GM23338 (cell line): ENCODE data around the gene ABR. TPM values are rescaled to one million over a fixed set of nuclear protein-coding genes. Genes with fewer than 3 reads are reported as not detected.

ENCODE experiments used
- ATAC-seq: fragments of 200-7000 bp; cut with Tn5 transposase; 3 replicates; pipeline ENCODE4 v1.9.1; 2020
- DNase-seq: peaks from one replicate; pipeline ENCODE4 v3.0.0-alpha.2; 2015; ENCODE audit warnings: low spot score
- H2AFZ ChIP-seq: fragments of 200-600 bp; sonication (generic); 2 replicates; pipeline ENCODE4 v1.8.0; 2016; ENCODE audit warnings: antibody characterized with exemption, mild to moderate bottlenecking, moderate library complexity
- H3F3A ChIP-seq: fragments of 200-600 bp; sonication (generic); replicated peaks from 2 replicates; pipeline ENCODE4 v1.8.0; 2017; ENCODE audit warnings: antibody characterized with exemption, mixed run types, low read depth
- H3K27ac ChIP-seq: fragments of 200-600 bp; sonication (generic); 2 replicates; pipeline ENCODE4 v1.6.1; 2016; ENCODE audit warnings: low read depth
- H3K27me3 ChIP-seq: fragments of 200-600 bp; sonication (generic); 2 replicates; pipeline ENCODE4 v1.8.0; 2016; ENCODE audit warnings: mild to moderate bottlenecking, mixed run types, moderate library complexity; ENCODE audit not compliant: insufficient read depth
- H3K36me3 ChIP-seq: fragments of 200-600 bp; sonication (generic); 2 replicates; pipeline ENCODE4 v1.8.0; 2016; ENCODE audit warnings: mild to moderate bottlenecking; ENCODE audit not compliant: insufficient read depth
- H3K4me1 ChIP-seq: fragments of 200-600 bp; sonication (generic); 2 replicates; pipeline ENCODE4 v1.8.0; 2016; ENCODE audit warnings: mild to moderate bottlenecking, moderate library complexity; ENCODE audit not compliant: insufficient read depth
- H3K4me2 ChIP-seq: fragments of 200-600 bp; sonication (generic); 2 replicates; pipeline ENCODE4 v1.7.1; 2017; ENCODE audit warnings: mixed run types
- H3K4me3 ChIP-seq: fragments of 200-600 bp; sonication (generic); 2 replicates; pipeline ENCODE4 v1.6.1; 2016; ENCODE audit warnings: mixed run types
- H3K79me2 ChIP-seq: fragments of 200-600 bp; sonication (generic); replicated peaks from 2 replicates; pipeline ENCODE4 v1.8.0; 2017; ENCODE audit warnings: mild to moderate bottlenecking; ENCODE audit not compliant: insufficient read depth
- H3K9me2 ChIP-seq: fragments of 200-600 bp; sonication (generic); 2 replicates; pipeline ENCODE4 v1.8.0; 2017; ENCODE audit not compliant: insufficient read depth
- H4K20me1 ChIP-seq: fragments of 200-600 bp; sonication (generic); replicated peaks from 2 replicates; pipeline ENCODE4 v1.8.0; 2017; ENCODE audit warnings: mild to moderate bottlenecking; ENCODE audit not compliant: insufficient read depth
- H3K27ac Mint-ChIP-seq: 2 replicates; pipeline ENCODE4 v1.8.0; 2020; ENCODE audit warnings: inconsistent platforms, mild to moderate bottlenecking, moderate library complexity, mixed read lengths
- H3K27me3 Mint-ChIP-seq: 3 replicates; pipeline ENCODE4 v1.8.0; 2022; ENCODE audit warnings: low read depth, mild to moderate bottlenecking, moderate library complexity, mixed read lengths, inconsistent platforms; ENCODE audit not compliant: insufficient read depth, poor library complexity
- H3K36me3 Mint-ChIP-seq: 3 replicates; pipeline ENCODE4 v1.8.0; 2021; ENCODE audit warnings: low read depth, mild to moderate bottlenecking, inconsistent platforms, moderate library complexity, mixed read lengths
- H3K4me1 Mint-ChIP-seq: 3 replicates; pipeline ENCODE4 v1.8.0; 2020; ENCODE audit warnings: mild to moderate bottlenecking, inconsistent platforms, mixed read lengths
- H3K4me3 Mint-ChIP-seq: 3 replicates; pipeline ENCODE4 v1.8.0; 2021; ENCODE audit warnings: moderate library complexity, mild to moderate bottlenecking, inconsistent platforms, mixed read lengths
- H3K9me3 Mint-ChIP-seq: 3 replicates; pipeline ENCODE4 v1.8.0; 2020; ENCODE audit warnings: moderate library complexity, mild to moderate bottlenecking, inconsistent platforms, mixed read lengths
- CREB1 ChIP-seq: fragments of 250-450 bp; sonication (Bioruptor Pico); IDR thresholded peaks from 2 replicates; pipeline ENCODE4 v1.5.0; 2020; ENCODE audit warnings: low read depth, mild to moderate bottlenecking, moderate library complexity
- CTCF ChIP-seq, 2 experiments: fragments of 200-600 bp in 1 of 2; sonication (generic) in 1 of 2; conservative IDR thresholded peaks; 2 replicates each; pipeline versions ENCODE4 v1.5.1 to v1.6.1; 2016 to 2017; ENCODE audit warnings: antibody characterized with exemption in 2 of 2, low read depth in 2 of 2, mild to moderate bottlenecking in 2 of 2, moderate library complexity in 1 of 2
- ETS1 ChIP-seq: IDR thresholded peaks from 2 replicates; pipeline ENCODE4 v1.6.1; 2016; ENCODE audit warnings: antibody characterized with exemption
- EZH2phosphoT487 ChIP-seq: fragments of 200-600 bp; sonication (generic); IDR thresholded peaks from one replicate; pipeline ENCODE4 v1.8.1; 2018; ENCODE audit warnings: antibody characterized with exemption; ENCODE audit not compliant: unreplicated experiment
- JUNB ChIP-seq: IDR thresholded peaks from one replicate; pipeline ENCODE4 v1.6.1; 2016; ENCODE audit warnings: antibody characterized with exemption; ENCODE audit not compliant: unreplicated experiment
- NANOG ChIP-seq: IDR thresholded peaks from 2 replicates; pipeline ENCODE4 v1.6.1; 2016; ENCODE audit warnings: antibody characterized with exemption, borderline replicate concordance
- REST ChIP-seq: IDR thresholded peaks from one replicate; pipeline ENCODE4 v1.6.1; 2018; ENCODE audit warnings: antibody characterized with exemption; ENCODE audit not compliant: unreplicated experiment
- STAT1 ChIP-seq: IDR thresholded peaks from one replicate; pipeline ENCODE4 v1.6.1; 2016; ENCODE audit warnings: antibody characterized with exemption; ENCODE audit not compliant: unreplicated experiment
- ZNF331 ChIP-seq: fragments of 250-450 bp; sonication (Bioruptor Pico); IDR thresholded peaks from 2 replicates; pipeline ENCODE4 v1.5.0; 2020; ENCODE audit warnings: low read depth, mild to moderate bottlenecking, moderate library complexity
- polyA plus RNA-seq: library from polyadenylated mRNA; unstranded; fragments of >200 nt; fragmentation: Nextera tagmentation; extraction: Ambion mirVana; gene quantifications from 2 replicates; pipeline ENCODE4 v1.2.1, GENCODE V29; 2016
- total RNA-seq: library from RNA; depleted of rRNA; stranded (reverse); fragments of >200 nt; shearing (Covaris generic); gene quantifications from 2 replicates; pipeline ENCODE4 v1.2.3, GENCODE V29; 2014

The ABR gene
- total and polyA plus RNA-seq, 2 experiments from 2014 or later = 15.0 to 27.7 TPM

GRCh38 chr17:1024076-1024475 lies 155.7 kb downstream of the ABR start:
- TF ChIP-seq CTCF (conservative IDR thresholded peaks at IDR 0.05; ENCODE audit: low read depth in 2 of 2) (no peak), EZH2phosphoT487 (no peak)
- no peaks in the 10 kb centered on the region for H3K36me3 ChIP-seq
- H3K27me3 ChIP-seq = no peaks in the 10 kb centered on the region
- H3K27ac ChIP-seq = no peak overlapping the region
- H3K4me2 ChIP-seq = no peak overlapping the region
- no peak for ATAC-seq
- H4K20me1 ChIP-seq = no peaks in the 10 kb centered on the region
- no peaks in the 10 kb centered on the region for H3K4me1 ChIP-seq
- H3K9me2 ChIP-seq = no peaks in the 10 kb centered on the region
- Mint-ChIP-seq H3K4me1 (peaks cover 4% of the 10 kb centered on the region; the same call in 2 of the 3 replicates), H3K4me3 (no peak overlapping the region), H3K27me3 (peaks cover 12% of the 10 kb centered on the region), H3K27ac (no peak overlapping the region), H3K9me3 (no peaks in the 10 kb centered on the region), H3K36me3 (no peaks in the 10 kb centered on the region)
- H2AFZ ChIP-seq = no peak overlapping the region
- no peak overlapping the region for H3K4me3 ChIP-seq
- H3F3A ChIP-seq = no peaks in the 10 kb centered on the region
- H3K79me2 ChIP-seq = no peaks in the 10 kb centered on the region
- no peak for DNase-seq

GRCh38 chr17:1022278-1023024 lies 157.3 kb downstream of the ABR start:
- Histone ChIP-seq H3K9me2 (no peaks in the 10 kb centered on the region), H3K4me1 (no peaks in the 10 kb centered on the region), H3K4me3 (no peak overlapping the region), H3K27me3 (no peaks in the 10 kb centered on the region), H3K27ac (no peak overlapping the region), H3K79me2 (no peaks in the 10 kb centered on the region), H3F3A (no peaks in the 10 kb centered on the region), H3K36me3 (no peaks in the 10 kb centered on the region), H2AFZ (no peak overlapping the region), H3K4me2 (no peak overlapping the region), H4K20me1 (no peaks in the 10 kb centered on the region)
- no peak for DNase-seq
- Mint-ChIP-seq H3K4me3 (no peak overlapping the region), H3K9me3 (no peaks in the 10 kb centered on the region), H3K27ac (no peak overlapping the region), H3K27me3 (peaks cover 12% of the 10 kb centered on the region), H3K36me3 (no peaks in the 10 kb centered on the region), H3K4me1 (peaks cover 5% of the 10 kb centered on the region; the same call in 2 of the 3 replicates)
- no peak for ATAC-seq
- TF ChIP-seq NANOG = no peak
- no peak for TF ChIP-seq CTCF (conservative IDR thresholded peaks at IDR 0.05; ENCODE audit: low read depth in 2 of 2)
- TF ChIP-seq ETS1 = no peak
- TF ChIP-seq REST = no peak
- no peak for TF ChIP-seq JUNB
- no peak for TF ChIP-seq STAT1
- no peak for TF ChIP-seq CREB1 (CRISPR knock-in tag)
- TF ChIP-seq ZNF331 (CRISPR knock-in tag) = no peak
